HG02798 (cell line): ENCODE measurements around the gene SNX6.
"Not testable (repeated sequence)": the region's sequence is repeated elsewhere in the genome, so short reads cannot be mapped to it uniquely, and the experiment has no call there.

Experiments
- ATAC-seq: cut with Tn5 transposase; IDR thresholded peaks from one replicate; pipeline ENCODE4 v1.9.1; 2021; ENCODE audit warnings: mild to moderate bottlenecking; ENCODE audit not compliant: unreplicated experiment, poor library complexity

The SNX6 gene

DNA sequence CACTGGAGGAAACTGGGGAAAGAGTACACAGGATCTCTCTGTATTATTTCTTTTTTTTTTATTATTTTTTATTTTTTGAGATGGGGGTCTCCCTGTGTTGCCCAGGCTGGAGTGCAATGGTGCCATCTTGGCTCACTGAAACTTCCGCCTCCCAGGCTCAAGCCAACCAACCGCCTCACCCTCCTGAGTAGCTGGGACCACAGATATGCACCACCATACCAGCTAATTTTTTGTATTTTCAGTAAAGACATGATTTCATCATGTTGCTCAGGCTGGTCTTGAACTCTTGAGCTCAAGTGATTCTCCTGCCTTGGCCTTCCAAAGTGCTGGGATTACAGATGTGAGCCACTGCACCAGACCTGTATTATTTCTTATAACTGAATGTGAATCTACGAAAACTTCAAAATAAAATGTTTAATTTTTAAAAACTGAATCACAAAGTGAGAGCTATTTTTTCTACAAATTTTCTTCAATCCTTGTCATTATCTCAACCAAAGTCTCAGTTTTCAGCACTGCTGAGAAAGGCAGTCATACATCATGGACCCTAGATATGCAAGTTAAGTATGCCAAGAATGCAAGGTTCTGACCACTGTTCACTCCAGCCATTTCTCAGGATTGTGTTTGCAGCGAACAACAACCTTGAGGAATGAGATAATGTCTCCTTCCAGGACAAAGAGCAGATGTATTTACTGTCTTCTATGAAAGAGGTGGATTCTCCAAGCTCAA is 92.8 kb downstream of the SNX6 start:
- ATAC-seq, result no peak

DNA sequence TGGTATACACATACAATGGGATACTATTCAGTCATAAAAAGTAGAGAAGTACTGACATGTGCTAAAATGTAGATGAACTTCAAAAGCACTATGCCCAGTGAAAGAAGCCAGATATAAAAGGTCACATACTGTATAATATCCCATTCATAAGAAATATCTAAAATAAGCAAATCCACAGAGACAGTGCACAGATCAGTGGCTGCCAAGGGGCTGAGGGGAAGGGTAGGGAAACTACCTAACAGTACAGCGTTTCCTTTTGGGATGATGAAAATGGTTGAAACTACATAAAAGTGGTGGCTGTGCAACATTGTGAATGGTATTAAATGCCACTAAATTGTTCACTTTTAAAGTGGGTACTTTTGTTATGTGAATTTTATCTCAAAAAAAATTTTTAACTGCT is 102.4 kb downstream of the SNX6 start:
- no peak for ATAC-seq

DNA sequence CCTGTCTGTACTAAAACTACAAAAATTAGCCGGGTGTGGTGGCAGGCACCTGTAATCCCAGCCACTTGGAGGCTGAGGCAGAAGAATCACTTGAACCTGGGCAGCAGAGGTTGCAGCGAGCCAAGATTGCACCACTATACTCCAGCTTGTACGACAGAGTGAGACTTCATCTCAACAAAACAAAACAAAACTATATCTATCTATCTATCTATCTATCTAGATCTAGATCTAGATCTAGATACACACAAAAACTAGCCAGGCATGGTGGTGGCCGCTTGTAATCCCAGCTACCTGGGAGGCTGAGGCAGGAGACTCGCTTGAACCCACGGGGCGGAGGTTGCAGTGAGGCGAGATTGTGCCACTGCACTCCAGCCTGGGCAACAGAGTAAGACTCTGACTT is 105.7 kb downstream of the SNX6 start:
- ATAC-seq, result not testable (repeated sequence)

DNA sequence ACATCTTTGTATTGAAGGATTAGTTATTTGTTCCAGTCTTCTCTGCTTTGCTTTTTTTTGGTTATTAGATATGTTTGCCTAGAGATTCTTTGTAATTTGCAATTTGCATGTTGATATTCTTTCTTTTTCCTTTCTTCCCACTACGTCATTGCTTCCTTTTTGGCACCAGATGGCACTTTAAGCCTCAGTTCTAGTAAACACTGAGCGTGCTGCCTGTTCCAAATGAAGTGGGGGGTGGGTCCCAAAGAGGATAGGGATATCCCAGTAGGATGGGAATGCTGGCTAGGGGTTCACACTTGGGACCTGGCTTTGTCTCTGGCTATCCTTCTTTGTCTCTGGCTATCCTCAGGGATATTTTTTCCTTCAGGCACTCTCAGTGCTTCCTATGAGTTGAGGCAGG is 107.5 kb downstream of the SNX6 start:
- ATAC-seq, result no peak

DNA sequence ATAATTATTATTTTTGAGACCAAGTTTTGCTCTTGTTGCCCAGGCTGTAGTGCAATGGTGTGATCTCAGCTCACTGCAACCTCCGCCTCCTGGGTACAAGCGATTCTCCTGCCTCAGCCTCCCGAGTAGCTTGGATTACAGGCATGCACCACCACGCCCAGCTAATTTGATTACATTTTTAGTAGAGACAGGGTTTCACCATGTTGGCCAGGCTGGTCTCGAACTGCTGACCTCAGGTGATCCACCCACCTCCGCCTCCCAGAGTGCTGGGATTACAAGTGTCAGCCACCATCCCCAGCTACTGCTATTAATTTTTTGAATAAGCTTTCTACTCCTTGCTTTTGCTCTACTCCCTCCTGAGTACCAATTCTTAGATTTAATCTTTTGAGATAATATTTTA is 108.9 kb downstream of the SNX6 start:
- ATAC-seq, result not testable (repeated sequence)

GRCh38 chr14:34520304-34520970 is 109.5 kb downstream of the SNX6 start:
- not testable (repeated sequence) for ATAC-seq
